SU-DHL-6 (cell line): ENCODE data around the gene OR2S2.

Experiments
- CTCF ChIP-seq: fragments of 200-600 bp; sonication (generic); IDR thresholded peaks from one replicate; pipeline ENCODE4 v1.5.1; 2017; ENCODE audit warnings: antibody characterized with exemption, mild to moderate bottlenecking, low read length, moderate library complexity; ENCODE audit not compliant: insufficient read depth, poor library complexity, severe bottlenecking
- EZH2phosphoT487 ChIP-seq: fragments of 200-600 bp; sonication (generic), shearing (Covaris generic); conservative IDR thresholded peaks from 2 replicates; pipeline ENCODE4 v1.6.1; 2018; ENCODE audit warnings: mild to moderate bottlenecking, antibody characterized with exemption, low read length, moderate library complexity, mixed read lengths

GRCh38 chr9:35923927-35924763 lies 33.8 kb downstream of the OR2S2 start:
- TF ChIP-seq CTCF = no peak
- TF ChIP-seq EZH2phosphoT487 = no peak
